GM19463 (cell line): Measurements from ENCODE around the gene GLS.
A peak's percentile ranks its signal among the peaks of the same experiment; 100 is the strongest.
"Not testable (repeated sequence)": the region's sequence is repeated elsewhere in the genome, so short reads cannot be mapped to it uniquely, and the experiment has no call there.

Source experiments
- ATAC-seq: cut with Tn5 transposase; IDR thresholded peaks from one replicate; pipeline ENCODE4 v1.9.1; 2021; ENCODE audit warnings: mild to moderate bottlenecking, moderate library complexity; ENCODE audit not compliant: unreplicated experiment

The GLS gene

GRCh38 chr2:190855245-190855644 lies 25.4 kb upstream of the GLS start:
- ATAC-seq = no peak

- ATAC-seq = no peak
These were observed 23.6 kb upstream of the GLS start for GRCh38 chr2:190856985-190857384.

- ATAC-seq = no peak
These were observed 21.8 kb upstream of the GLS start for GRCh38 chr2:190858817-190859216.

- no peak for ATAC-seq
These were observed 21.0 kb upstream of the GLS start for GRCh38 chr2:190859347-190860297.

GRCh38 chr2:190860985-190861680 lies 19.5 kb upstream of the GLS start:
- ATAC-seq = no peak

GRCh38 chr2:190862128-190862527 lies 18.5 kb upstream of the GLS start:
- ATAC-seq = not testable (repeated sequence)

GRCh38 chr2:190862571-190862991 lies 18.0 kb upstream of the GLS start:
- ATAC-seq = no peak

- no peak for ATAC-seq
These were observed 16.7 kb upstream of the GLS start for GRCh38 chr2:190863946-190864345.

GRCh38 chr2:190864375-190864774 lies 16.2 kb upstream of the GLS start:
- no peak for ATAC-seq

- ATAC-seq = no peak
These were observed 13.4 kb upstream of the GLS start for GRCh38 chr2:190867212-190867611.

- ATAC-seq = no peak
These were observed 12.8 kb upstream of the GLS start for GRCh38 chr2:190867832-190868231.

GRCh38 chr2:190869721-190870120 lies 10.9 kb upstream of the GLS start:
- no peak for ATAC-seq

GRCh38 chr2:190873451-190873850 lies 7.2 kb upstream of the GLS start:
- not testable (repeated sequence) for ATAC-seq

GRCh38 chr2:190875891-190876290 lies 4.7 kb upstream of the GLS start:
- no peak for ATAC-seq

GRCh38 chr2:190876631-190877030 lies 4.0 kb upstream of the GLS start:
- ATAC-seq = no peak

GRCh38 chr2:190877436-190877835 lies 3.2 kb upstream of the GLS start:
- no peak for ATAC-seq

GRCh38 chr2:190879474-190880377 lies 895 bp upstream of the GLS start:
- no peak for ATAC-seq

GRCh38 chr2:190881084-190881597 lies 520 bp downstream of the GLS start:
- ATAC-seq = no peak

GRCh38 chr2:190881598-190882410 lies 1.2 kb downstream of the GLS start:
- ATAC-seq = peak; percentile 50

- no peak for ATAC-seq
These were observed 1.8 kb downstream of the GLS start for GRCh38 chr2:190882411-190882766.
